ENCODE data around the gene CAMKMT. TPM values are rescaled to one million over a fixed set of nuclear protein-coding genes. Genes with fewer than 3 reads are reported as not detected.
"Not testable (repeated sequence)": the region's sequence is repeated elsewhere in the genome, so short reads cannot be mapped to it uniquely, and the experiment has no call there.

The CAMKMT gene
- polyA plus RNA-seq, 4 donors = 13.2 to 15.0 (median 14.1) TPM

- DNase-seq (ENCODE audit: low read depth in 4 of 4, low spot score in 3 of 4) = no peak
Observed at GRCh38 chr2:44579115-44579836, 217.5 kb downstream of the CAMKMT start.

DNA sequence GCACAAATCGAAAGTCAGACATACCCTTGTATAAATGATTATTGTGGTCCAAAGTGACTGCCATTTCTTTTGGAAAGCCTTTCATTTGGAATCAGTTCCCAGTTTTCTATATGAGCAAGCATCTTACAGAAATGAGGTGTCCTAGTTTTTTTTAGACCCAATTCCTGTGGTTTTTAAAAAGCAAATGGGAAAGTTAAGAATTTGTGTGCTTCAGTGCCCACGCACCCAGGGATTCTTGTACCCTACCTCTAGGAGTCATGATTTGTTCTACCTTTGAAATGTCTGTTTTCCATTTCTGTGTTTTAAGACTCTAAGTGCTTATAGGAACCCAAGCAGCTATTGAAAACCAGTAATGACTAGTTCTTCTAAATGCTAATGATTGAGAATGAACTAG lies 218.1 kb downstream of the CAMKMT start:
- DNase-seq (ENCODE audit: low read depth in 4 of 4, low spot score in 3 of 4) = no peak

DNA sequence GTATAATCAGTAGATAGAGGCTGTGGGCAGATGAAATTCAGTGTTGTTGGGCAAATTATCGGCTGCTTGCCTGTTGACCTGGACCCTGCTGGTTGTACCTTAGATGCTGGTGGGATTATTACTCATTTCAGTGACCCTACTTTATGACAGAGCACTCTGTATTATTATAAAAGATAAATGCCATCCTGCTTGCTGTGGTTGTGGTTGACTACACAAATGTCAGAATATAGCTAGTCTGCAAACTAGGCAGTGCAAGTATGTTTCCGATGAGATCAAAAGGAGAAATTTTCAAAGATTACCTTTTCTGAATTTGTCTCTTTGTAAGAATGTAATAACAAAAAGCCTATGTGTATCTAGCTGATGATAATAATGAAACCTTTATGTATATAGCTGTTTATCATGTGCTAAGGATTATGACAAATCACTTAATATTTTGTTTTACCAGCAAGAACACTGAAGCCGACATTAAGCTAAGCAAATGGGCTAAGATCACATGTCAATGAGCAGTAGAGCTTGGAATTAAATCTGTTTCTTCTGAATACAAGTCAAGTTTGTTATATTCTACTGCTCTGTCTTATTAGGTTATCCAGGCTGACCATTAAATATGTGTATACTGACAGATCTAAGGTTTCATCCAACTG lies 219.2 kb downstream of the CAMKMT start:
- no peak for DNase-seq (ENCODE audit: low read depth in 4 of 4, low spot score in 3 of 4)

DNA sequence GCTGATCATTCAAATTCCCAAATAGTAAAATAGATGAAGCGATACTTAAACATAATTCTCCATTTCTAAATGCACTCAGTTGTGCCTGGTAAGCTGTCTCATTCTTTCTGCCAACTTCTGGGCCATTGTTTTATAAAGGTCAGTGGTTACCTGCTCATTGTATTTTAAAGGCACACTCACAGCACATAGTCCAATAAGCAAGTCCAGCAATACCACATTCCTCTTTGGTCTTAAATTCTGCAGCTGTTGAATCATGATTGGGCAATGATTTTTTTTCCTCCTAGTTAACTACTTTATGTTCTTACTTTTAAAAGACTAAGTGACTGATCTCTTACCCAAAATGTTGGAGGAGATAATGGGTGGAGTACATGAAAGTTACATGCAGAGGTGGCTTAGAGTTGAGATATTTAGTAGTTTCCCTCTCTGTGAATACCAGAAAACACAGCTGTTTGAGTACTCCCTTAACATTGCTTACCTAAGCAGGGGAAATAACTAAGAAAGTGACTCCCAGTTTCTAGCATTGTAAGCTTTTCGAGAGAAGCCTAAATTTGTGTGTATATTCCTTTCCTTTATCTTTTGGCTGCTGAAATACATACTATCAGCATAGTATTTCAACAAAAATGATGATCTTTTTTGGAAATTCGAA lies 220.7 kb downstream of the CAMKMT start:
- no peak for DNase-seq (ENCODE audit: low read depth in 4 of 4, low spot score in 3 of 4)

DNA sequence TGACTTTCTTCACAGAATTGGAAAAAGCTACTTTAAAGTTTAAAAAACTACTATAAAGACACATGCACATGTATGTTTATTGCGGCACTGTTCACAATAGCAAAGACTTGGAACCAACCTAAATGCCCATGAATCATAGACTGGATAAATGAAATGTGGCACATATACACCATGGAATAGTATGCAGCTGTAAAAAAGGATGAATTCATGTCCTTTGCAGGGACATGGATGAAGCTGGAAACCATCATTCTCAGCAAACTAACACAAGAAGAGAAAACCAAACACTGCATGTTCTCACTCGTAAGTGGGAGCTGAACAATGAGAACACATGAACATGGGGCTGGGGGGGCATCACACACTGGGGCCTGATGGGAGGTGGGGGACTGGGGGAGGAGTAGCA lies 233.9 kb downstream of the CAMKMT start:
- DNase-seq (ENCODE audit: low read depth in 4 of 4, low spot score in 3 of 4) = not testable (repeated sequence)

DNA sequence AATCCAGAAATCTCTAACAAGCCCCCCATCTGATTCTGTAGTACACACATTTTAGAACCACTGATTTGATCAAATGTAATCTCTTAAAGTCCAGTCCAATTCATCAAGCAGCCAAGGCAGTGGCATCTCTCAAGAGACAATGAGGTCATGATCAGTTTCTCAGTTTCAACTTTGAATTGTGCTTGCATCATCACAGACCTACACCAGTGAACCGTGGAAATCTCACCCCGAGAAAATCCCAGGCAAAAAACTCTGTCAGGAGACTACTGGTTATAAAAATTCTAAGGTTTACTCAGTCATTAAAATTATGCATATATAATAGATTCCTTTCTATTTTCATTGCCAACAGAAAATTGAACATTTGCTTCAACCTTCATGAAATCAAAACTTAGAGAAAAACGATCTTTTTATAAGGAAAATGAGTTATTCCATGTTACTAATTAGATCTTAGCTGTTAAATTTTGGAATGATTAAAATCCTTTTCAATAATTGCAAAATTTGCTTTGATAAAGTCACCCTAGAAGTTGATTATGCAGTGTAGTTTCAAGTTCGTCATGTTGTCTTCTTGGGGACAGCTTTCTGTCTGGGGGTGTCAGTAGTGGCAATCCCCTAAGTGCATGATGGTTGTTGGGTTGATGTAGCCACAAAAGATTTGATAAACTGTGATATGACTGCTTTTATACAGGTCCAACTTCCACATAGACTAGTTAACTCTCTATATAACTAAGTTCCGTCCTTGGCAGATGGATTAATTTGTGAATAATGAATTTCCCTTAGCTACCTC lies 235.0 kb downstream of the CAMKMT start:
- no peak for DNase-seq (ENCODE audit: low read depth in 4 of 4, low spot score in 3 of 4)

DNA sequence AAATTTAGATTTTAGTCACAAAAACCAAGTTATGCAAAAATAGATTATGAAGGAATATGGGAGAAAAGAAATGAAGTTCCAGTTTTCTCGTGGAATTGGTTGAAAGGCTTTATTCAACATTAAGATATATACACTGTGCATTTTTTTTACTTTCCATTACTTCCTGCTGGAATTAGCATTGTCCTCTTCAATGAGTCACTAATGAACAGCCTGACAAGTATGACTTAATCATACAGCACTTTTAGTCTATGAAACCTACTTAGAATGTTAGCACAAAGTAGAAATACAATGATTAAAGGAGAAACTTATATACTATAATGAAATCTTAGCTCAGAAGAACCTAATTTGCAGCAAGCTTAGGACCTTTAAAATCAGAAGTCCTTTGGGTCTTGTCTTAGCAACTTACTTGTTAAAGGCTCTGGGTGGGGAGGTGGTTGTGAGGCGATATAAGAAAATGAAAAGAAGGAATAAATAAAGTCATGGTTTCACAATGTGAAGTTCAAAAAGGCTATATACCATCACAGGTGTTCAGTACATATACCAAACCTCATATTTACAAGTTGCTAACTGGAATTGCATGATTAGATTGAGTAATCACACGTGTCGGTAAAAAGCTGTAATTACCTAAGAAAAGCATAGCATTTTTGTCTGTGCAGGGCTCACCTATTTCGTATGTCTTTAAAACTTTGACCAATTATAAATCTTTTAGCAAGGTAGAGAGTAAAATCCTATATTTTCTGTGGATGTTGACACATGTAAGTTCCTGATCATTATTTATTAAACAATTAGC lies 236.8 kb downstream of the CAMKMT start:
- DNase-seq (ENCODE audit: low read depth in 4 of 4, low spot score in 3 of 4) = no peak

- no peak for DNase-seq (ENCODE audit: low read depth in 4 of 4, low spot score in 3 of 4)
Observed at GRCh38 chr2:44599130-44599529, 237.4 kb downstream of the CAMKMT start.

GRCh38 chr2:44602446-44602845 lies 240.7 kb downstream of the CAMKMT start:
- no peak for DNase-seq (ENCODE audit: low read depth in 4 of 4, low spot score in 3 of 4)

- DNase-seq (ENCODE audit: low read depth in 4 of 4, low spot score in 3 of 4) = no peak
Observed at GRCh38 chr2:44605511-44605910, 243.8 kb downstream of the CAMKMT start.

DNA sequence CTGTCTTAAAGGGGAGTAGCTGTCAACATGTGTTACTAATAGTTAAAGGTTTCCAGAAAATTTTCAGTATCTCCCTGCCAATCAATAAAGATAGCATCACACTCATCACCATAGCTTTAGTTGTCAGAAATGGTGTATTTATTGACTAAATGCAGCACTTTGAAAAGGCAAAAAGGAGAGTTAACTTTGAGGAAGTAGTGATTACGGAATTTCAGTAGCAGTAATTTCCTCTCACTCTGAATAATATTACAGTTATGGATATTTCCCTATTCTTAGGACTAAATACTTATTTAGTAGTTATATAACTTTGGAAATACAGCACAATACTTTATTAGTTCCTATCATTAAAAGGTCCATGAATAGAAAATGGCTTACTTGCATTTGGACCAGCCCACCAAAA lies 250.5 kb downstream of the CAMKMT start:
- no peak for DNase-seq (ENCODE audit: low read depth in 4 of 4, low spot score in 3 of 4)

- DNase-seq (ENCODE audit: low read depth in 4 of 4, low spot score in 3 of 4) = no peak
Observed at GRCh38 chr2:44614940-44615339, 253.2 kb downstream of the CAMKMT start.

DNA sequence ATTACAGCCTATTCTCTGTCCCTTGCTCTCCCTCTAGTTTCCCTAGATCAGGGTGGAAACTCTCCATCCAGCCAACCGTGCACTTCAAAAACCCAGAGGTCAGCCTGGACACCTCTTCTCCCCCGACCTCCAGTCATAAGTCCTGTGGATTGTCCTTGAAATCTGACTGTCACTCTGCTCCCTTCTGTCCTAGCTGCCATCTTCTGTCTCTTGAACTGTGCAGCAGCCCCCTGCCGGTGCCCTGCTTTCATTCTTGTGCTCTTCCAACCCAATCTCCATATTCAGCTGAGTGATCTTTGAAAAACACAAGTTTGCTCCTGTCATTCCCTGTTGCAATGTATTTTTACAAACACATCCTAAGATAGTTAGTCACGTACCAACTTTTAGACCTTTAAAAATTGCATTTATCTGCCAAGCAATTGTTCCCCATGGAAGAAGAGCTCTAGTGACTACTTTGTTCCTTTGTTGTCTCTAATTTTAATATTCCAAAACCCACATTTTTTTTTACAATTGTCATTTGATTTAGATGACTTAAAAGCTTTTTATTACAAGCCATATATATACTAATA lies 254.3 kb downstream of the CAMKMT start:
- DNase-seq (ENCODE audit: low read depth in 4 of 4, low spot score in 3 of 4) = no peak

- DNase-seq (ENCODE audit: low read depth in 4 of 4, low spot score in 3 of 4) = no peak
Observed at GRCh38 chr2:44616667-44617155, 255.0 kb downstream of the CAMKMT start.

GRCh38 chr2:44618251-44619023 lies 256.7 kb downstream of the CAMKMT start:
- DNase-seq (ENCODE audit: low read depth in 4 of 4, low spot score in 3 of 4) = no peak

GRCh38 chr2:44620189-44620990 lies 258.6 kb downstream of the CAMKMT start:
- no peak for DNase-seq (ENCODE audit: low read depth in 4 of 4, low spot score in 3 of 4)

DNA sequence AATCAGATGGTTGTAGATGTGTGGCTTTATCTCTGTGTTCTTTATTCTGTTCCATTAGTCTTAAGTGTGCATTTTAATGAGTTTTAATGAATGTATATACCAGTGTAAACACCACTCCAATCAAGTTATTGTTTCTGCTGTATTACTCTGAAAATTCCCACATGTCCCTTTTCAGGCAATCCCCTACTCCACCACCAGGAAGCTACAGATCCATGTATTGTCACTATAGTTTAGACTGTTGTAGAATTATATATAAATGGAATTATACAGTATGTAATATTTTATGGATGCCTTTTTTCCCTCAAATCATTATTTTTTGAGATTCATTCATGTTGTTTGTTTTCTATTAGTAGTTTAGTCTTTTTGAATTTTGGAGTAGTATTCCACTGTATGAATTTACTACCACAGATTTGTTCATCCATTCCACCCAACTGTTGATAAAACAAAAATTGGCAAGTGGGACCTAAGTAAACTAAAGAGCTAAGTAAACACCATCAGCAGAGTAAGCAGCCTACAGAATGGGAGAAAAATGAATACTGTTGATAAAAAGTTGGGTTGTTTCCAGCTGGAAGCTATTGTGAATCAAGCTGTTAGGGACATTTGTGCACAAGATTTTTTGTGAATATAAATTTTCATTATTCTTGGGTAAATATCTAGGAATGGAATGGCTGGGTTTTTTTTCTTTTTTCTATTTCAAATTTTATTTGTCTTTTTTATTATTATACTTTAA lies 262.0 kb downstream of the CAMKMT start:
- no peak for DNase-seq (ENCODE audit: low read depth in 4 of 4, low spot score in 3 of 4)

- DNase-seq (ENCODE audit: low read depth in 4 of 4, low spot score in 3 of 4) = no peak
Observed at GRCh38 chr2:44628297-44628696, 266.6 kb downstream of the CAMKMT start.
